Bone marrow (tissue), 2 donors: Measurements from ENCODE around the gene OSBP2.
"Not testable (repeated sequence)": the region's sequence is repeated elsewhere in the genome, so short reads cannot be mapped to it uniquely, and the experiment has no call there.

ENCODE experiments used
- DNase-seq, 2 donors: peaks; one replicate each; lab custom pipeline; 2025; lab: John Stamatoyannopoulos, UW

OSBP2 gene

GRCh38 chr22:30694640-30695350, at the start of gene OSBP2:
Gene OSBP2 (plus strand): TSS chr22:30694874. CDS start chr22:30694910, 36 bp downstream.
- no peak for DNase-seq

- DNase-seq: no peak
These were observed 48.0 kb upstream of the OSBP2 start for GRCh38 chr22:30646518-30647160.

GRCh38 chr22:30647536-30647935, 47.1 kb upstream of the OSBP2 start:
- DNase-seq: no peak

GRCh38 chr22:30648825-30649224, 45.8 kb upstream of the OSBP2 start:
- no peak for DNase-seq

GRCh38 chr22:30649430-30650007, 45.2 kb upstream of the OSBP2 start:
- peak; percentile 53 to 81 for DNase-seq

- DNase-seq: no peak
These were observed 44.1 kb upstream of the OSBP2 start for GRCh38 chr22:30650508-30651116.

GRCh38 chr22:30652852-30653251, 41.8 kb upstream of the OSBP2 start:
- no peak for DNase-seq

- DNase-seq: no peak
These were observed 40.3 kb upstream of the OSBP2 start for GRCh38 chr22:30654361-30654760.

- no peak for DNase-seq
These were observed 39.1 kb upstream of the OSBP2 start for GRCh38 chr22:30655532-30655931.

- no peak for DNase-seq
These were observed 32.6 kb upstream of the OSBP2 start for GRCh38 chr22:30662040-30662439.

- DNase-seq: no peak
These were observed 29.9 kb upstream of the OSBP2 start for GRCh38 chr22:30664798-30665197.

- no peak for DNase-seq
These were observed 29.4 kb upstream of the OSBP2 start for GRCh38 chr22:30665266-30665665.

GRCh38 chr22:30665786-30666185, 28.9 kb upstream of the OSBP2 start:
- no peak for DNase-seq

- DNase-seq: no peak
These were observed 27.6 kb upstream of the OSBP2 start for GRCh38 chr22:30667107-30667493.

GRCh38 chr22:30667494-30668385, 26.9 kb upstream of the OSBP2 start, which contains the start of gene DUSP18:
Gene DUSP18 (minus strand): TSS chr22:30667875. CDS start chr22:30664003, 3,872 bp downstream.
- DNase-seq: peak; percentile 69 to 93

GRCh38 chr22:30668386-30668710, 26.3 kb upstream of the OSBP2 start:
- DNase-seq: no peak

GRCh38 chr22:30671071-30671470, 23.6 kb upstream of the OSBP2 start:
- no peak for DNase-seq

- DNase-seq: no peak
These were observed 21.5 kb upstream of the OSBP2 start for GRCh38 chr22:30673136-30673535.

GRCh38 chr22:30674482-30674881, 20.2 kb upstream of the OSBP2 start:
- no peak for DNase-seq

- no peak for DNase-seq
These were observed 19.2 kb upstream of the OSBP2 start for GRCh38 chr22:30675436-30675835.

GRCh38 chr22:30676565-30676964, 18.1 kb upstream of the OSBP2 start:
- DNase-seq: not testable (repeated sequence)
